HG02870 (cell line): ENCODE measurements around the gene KRTAP9-2.
"Not testable (repeated sequence)": the region's sequence is repeated elsewhere in the genome, so short reads cannot be mapped to it uniquely, and the experiment has no call there.

Source experiments
- ATAC-seq: cut with Tn5 transposase; IDR thresholded peaks from one replicate; pipeline ENCODE4 v1.9.1; 2021; ENCODE audit warnings: mild to moderate bottlenecking, moderate library complexity; ENCODE audit not compliant: unreplicated experiment

KRTAP9-2 gene, protein sequence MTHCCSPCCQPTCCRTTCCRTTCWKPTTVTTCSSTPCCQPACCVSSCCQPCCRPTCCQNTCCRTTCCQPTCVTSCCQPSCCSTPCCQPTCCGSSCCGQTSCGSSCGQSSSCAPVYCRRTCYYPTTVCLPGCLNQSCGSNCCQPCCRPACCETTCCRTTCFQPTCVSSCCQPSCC

DNA sequence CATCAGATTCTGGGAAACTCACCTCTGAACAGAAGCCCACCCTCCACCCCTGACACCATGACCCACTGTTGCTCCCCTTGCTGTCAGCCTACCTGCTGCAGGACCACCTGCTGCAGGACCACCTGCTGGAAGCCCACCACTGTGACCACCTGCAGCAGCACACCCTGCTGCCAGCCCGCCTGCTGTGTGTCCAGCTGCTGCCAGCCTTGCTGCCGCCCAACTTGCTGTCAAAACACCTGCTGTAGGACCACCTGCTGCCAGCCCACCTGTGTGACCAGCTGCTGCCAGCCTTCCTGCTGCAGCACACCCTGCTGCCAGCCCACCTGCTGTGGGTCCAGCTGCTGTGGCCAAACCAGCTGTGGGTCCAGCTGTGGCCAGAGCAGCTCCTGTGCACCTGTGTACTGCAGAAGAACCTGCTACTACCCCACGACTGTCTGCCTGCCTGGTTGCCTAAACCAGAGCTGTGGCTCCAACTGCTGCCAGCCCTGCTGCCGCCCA is at the start of gene KRTAP9-2:
Gene KRTAP9-2 (plus strand): TSS at position 51 of the 498 bp plus-strand sequence. CDS start 7 bp downstream, at position 58.
- not testable (repeated sequence) for ATAC-seq

DNA sequence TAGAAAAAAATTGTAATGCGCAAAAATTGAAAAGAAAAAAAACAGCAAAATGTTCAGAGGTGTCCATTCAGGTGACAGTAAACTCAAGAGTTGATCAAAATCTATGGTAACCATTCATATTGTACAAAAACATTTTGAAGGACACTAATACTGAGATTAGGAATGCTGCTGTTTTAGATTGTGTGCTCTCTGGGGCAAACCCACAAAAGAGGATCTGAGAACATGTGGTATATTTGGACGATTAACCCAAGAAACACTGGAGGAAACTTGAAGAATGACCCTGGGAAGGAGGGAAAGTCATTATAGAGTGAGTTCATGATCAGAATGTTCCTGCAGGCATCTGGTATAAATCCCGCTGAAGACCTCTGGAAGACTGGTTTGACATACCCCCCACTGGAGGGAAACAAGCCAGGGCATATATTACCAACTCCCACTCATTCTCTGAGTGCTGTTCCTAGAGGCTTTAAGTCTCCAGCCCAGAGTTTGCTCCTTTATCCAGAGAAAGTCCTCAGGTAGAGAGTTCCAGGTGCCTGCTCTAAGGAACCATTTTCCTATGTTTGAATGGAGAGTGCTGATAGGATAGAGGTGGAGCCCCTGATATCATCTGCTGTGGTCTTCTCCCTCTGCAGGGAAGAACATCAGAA is 49.6 kb upstream of the KRTAP9-2 start:
- ATAC-seq, result no peak

DNA sequence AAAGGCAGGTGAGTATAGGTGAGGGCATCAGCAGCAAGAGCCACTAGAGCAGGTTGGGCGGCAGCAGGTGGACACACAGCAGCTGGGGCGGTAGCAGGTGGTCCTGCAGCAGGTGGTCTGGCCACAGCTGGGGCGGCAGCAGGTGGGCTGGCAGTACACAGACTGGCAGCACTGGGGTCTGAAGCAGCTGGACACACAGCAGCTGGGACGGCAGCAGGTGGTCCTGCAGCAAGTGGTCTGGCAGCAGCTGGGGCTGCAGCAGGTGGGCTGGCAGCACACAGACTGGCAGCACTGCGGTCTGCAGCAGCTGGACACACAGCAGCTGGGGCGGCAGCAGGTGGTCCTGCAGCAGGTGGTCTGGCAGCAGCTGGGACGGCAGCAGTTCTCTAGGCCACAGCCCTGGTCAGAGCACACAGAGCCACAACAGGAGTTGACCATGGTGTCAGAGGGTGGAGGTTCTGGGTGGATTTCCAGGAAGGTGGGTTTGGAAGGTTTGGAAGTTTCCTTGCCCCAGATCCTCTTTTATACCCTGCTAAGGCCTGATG is 48.6 kb upstream of the KRTAP9-2 start, which contains the start of gene KRTAP4-2:
Gene KRTAP4-2 (minus strand): TSS at position 495 of the 545 bp plus-strand sequence. CDS start 57 bp downstream, at position 438.
- no peak for ATAC-seq

DNA sequence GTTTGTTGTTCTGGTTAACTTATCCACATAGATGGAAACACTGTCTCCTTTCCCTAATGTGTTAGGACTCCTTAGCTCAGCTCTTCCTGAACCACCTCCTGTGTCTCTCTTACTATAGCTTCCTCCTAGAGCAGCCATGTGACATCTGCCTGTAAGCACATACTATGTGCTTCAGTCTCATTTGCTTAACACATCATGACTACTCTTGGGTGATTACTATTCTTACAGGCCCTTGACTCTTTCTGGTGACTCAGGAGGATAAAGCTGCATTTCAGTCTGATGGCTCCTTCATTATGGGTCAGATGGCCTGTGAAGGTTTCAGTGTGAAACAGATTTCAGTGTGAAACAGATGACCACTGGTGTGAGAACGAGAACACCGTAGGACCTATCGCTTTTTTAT is 48.1 kb upstream of the KRTAP9-2 start:
- no peak for ATAC-seq

DNA sequence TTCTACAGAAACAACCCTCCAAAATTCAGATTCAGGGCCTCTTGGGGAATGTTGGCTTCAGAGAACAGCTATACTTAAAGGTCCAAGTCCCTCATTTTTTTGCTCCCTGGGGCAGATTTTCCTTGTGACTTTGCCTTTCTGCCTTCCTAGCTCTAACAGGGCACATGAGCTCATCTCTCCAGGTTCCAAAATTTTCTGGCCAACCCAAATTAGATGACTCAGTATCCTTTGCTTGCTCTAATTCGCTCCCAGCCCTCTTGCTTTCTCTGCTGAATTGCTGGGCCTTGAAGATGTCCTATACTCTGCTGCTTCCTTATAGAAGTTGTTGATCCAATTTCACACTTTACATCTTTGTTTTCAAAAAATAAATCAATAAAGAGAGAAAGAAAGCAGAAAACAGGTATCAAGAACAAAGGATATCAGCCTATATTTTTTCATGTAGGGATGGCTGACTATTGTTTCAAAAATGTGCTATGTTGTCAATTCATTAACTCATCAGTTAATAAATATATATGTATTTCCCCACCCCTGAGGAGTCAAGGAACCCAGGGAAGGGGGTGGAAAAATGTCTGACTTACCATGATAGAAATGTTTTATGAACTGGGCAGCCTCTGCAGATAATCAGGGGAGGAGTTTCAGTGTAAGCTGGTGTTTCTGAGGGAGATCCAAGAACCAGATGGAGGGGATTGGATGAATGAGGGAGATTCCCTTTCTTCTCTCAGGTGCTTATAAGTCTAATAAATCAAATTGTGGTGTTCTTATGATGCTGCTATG is 47.4 kb upstream of the KRTAP9-2 start:
- no peak for ATAC-seq

DNA sequence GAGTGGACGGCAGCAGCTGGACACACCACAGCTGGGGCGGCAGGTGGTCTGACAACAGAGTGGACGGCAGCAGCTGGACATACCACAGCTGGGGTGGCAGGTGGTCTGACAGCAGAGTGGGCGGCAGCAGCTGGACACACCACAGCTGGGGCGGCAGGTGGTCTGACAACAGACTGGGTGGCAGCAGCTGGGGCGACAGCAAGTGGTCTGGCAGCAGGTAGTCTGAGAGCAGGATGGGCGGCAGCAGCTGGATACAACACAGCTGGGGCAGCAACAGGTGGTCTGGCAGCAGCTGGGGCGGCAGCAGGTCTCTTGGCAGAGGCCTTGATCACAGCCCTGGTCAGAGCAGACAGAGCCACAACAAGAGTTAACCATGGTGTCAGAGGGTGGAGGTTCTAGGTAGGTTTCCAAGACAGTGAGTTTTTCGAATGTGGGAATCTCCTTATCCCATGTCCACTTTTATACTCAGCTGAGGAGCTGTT is 41.9 kb upstream of the KRTAP9-2 start, which contains the start of gene KRTAP4-1:
Gene KRTAP4-1 (minus strand): TSS at position 432 of the 482 bp plus-strand sequence. CDS start 57 bp downstream, at position 375.
- ATAC-seq, result no peak

DNA sequence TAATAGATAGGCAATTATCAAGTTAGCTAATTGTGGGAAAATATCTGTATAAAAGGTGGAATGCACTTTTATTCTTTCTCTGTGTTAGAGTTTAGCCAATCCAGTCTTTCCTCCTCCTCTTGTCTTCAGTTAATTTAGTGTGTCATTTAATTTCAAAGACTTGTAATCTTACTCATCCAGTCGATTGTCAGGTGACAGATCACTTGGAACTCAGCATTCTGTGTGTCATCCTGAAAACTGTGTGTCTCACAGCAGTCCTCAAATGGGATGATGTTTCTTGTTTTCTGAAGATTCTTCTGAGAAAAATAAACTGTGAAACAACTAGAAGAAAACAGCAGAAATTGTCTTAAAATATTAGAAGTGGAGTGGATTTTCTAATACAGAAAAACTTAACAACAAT is 41.4 kb upstream of the KRTAP9-2 start:
- ATAC-seq, result no peak

DNA sequence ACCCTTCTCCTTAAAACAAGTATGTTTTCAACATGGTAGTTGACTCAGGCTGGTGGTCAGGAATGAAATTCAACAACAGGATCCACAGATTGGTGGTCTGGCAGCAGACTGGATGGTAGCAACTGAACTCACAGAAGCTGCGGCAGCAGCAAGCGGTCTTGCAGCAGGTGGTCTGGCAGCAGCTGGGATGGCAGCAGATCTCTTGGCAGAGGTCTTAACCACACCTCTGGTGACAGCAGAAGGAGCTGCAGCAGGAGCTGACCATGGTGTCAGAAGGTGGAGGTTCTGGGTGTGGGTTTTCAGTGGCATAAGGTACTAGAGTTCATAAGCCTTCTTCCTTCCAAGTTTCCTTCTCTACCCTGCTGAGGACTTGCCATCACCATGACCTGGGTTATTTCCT is 39.6 kb upstream of the KRTAP9-2 start:
- no peak for ATAC-seq

DNA sequence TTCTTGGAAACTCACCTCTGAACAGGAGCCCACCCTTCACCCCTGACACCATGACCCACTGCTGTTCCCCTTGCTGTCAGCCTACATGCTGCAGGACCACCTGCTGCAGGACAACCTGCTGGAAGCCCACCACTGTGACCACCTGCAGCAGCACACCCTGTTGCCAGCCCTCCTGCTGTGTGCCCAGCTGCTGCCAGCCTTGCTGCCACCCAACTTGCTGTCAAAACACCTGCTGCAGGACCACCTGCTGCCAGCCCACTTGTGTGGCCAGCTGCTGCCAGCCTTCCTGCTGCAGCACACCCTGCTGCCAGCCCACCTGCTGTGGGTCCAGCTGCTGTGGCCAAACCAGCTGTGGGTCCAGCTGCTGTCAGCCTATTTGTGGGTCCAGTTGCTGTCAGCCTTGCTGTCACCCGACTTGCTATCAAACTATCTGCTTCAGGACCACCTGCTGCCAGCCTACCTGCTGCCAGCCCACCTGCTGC is 36.6 kb upstream of the KRTAP9-2 start, which contains the start of gene KRTAP9-1:
Gene KRTAP9-1 (plus strand): TSS at position 51 of the 482 bp plus-strand sequence. CDS start 0 bp downstream, at position 51.
- not testable (repeated sequence) for ATAC-seq

DNA sequence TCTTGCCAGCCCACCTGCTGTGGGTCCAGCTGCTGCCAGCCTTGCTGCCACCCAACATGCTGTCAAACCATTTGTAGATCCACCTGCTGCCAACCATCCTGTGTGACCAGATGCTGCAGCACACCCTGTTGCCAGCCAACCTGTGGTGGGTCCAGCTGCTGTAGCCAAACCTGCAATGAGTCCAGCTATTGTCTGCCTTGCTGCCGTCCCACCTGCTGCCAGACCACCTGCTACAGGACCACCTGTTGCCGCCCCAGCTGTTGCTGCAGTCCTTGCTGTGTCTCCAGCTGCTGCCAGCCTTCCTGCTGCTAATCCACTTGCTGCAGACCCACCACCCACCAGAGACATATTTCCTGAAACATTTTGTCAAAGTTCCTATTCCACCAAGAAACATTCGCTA is 36.1 kb upstream of the KRTAP9-2 start:
- no peak for ATAC-seq

DNA sequence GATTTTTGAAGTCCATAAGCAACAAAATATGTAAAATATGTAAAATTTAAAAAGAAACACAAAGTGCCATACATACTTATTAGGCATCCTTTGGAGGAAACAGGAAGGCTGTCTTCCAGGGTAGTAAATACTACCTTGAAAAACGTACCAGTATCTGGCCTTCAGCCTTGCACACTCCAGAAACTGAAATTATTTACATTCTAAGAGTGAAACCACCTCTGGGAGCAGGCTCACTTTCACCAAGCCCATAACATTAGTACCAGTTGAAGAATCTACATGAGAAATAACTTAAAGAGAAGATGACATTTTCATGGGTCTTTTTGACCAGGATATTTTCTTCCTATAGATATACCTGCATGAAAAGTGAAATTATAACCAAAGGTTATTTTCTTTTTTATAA is 30.4 kb upstream of the KRTAP9-2 start:
- no peak for ATAC-seq

DNA sequence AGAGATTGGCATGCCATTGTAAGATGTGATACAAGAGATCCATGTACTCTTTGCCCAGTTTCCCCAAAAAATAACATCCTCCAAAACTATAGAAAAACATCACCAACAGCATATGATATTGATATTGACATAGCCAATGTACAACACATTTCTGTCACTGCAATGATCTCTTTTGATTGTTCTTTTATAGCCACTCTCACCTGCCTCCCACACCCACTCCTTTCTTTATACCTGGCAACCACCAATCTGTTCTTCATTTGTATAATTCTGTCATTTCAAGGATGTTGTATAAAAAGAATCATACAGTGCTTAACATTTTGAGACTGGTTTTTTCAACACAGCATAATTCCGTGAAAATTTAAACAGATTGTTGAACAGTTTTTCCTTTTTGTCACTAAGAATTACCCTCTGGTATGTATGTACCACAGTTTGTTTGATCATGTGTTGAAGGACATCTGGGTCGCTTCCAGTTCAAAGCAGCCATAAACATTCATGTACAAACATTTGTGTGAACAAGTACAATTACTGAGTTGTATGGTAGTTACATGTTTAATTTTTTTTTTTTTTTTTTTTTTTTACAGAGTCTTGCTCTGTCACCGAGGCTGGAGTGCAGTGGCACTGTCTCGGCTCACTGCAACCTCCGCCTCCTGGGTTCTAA is 26.9 kb upstream of the KRTAP9-2 start:
- ATAC-seq, result no peak

DNA sequence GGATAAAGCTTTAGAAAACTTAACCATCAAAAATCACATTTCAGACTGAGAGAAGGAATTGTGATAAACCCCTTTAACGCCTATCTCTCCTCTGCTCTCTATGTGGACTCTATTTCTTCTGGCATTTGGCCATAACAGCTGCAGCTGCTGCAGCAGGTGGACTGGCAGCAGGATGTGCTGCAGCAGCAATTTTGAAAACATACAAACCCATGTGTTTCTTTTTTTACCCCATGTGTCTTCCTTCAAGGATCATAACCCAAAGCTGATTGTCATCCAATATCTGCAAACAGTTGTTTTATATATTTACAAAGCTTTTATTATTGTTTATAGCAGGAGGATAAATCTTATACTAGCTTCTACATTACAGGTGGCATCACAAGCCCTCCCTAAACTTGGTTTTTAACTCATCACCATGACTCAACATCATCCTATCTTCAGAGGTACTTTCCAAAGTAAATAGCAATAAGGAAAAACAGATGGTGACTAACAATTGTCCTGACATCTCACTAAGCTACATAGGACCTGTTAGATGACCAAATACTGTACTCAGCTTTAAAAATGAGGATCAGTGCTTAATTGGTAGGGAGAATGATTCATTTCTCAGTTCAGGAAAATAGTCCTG is 14.5 kb upstream of the KRTAP9-2 start:
- no peak for ATAC-seq

DNA sequence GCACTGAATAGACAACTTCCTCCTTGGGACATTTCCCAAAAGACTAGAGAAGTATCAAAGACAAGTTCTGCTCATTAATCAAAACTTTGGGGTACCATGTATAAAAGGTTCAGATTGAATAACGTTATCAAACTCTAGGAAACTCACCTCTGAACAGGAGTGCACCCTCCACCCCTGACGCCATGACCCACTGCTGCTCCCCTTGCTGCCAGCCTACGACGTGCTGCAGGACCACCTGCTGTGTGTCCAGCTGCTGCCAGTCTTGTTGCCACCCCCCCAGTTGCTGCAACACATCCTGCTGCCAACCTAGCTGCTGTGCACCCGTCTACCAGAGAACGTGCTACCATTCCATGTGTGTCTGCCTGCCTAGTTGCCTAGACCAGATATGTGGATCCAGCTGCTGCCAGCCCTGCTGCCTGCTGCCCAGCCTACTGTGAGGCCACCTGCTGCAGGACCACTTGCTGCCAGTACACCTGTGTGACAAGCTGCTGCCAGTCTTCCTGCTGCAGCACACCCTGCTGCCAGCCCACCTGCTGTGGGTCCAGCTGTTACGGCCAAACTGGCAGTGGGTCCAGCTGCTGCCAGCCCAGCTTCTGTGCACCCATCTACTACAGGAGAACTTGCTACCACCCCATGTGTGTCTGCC is 13.8 kb upstream of the KRTAP9-2 start:
- no peak for ATAC-seq

DNA sequence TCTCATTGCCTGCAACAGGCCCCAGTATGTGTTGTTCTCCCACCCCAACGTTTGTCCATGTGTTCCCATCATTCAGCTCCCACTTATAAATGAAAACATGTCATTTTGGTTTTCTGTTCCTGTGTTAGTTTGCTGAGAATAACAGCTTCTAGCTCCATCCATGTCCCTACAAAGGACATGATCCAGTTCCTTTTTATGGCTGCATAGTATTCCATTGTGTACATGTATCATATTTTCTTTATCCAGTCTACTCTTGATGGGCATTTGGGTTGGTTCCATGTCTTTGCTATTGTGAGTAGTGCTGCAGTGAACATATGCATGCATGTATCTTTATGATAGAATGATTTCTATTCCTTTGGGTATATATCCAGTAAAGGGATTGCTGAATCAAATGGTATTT is 10.8 kb upstream of the KRTAP9-2 start:
- no peak for ATAC-seq

DNA sequence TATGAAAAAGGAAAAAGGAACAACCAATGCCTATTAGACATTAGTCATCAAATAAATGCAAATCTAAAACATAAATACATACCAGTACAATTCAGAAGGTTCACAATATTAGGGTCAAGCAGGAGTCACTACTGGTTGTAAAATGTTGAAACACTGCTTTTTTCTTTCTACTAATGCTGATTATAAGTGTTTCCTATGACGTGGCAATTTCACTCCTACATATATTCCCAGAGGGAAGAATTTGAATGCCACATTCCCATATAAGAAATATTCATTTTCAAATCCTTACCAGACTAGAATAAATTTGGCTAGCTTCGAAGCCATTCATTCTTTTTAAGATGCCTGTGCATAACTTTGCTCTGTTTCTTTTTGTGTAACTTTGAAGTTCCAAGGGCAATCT is 2.6 kb upstream of the KRTAP9-2 start:
- ATAC-seq, result no peak

DNA sequence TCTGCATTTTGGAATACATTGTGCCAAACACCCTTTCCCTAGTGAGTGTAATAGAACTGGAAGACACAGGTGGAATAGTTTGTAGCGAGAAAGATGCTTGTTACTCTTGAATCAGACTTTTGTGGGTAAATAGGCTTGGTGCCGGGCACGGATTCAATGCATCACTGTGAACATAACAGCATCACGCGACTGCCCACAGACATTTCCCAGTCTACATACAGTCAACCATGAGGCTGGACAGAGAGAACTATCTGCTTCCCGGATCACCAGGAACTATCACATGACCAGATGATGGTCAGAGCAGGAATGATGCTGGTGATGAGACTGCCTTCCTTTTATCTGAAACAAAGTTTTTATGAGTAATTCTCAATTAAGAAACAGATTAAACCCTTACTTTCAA is 397 bp upstream of the KRTAP9-2 start:
- ATAC-seq, result no peak

DNA sequence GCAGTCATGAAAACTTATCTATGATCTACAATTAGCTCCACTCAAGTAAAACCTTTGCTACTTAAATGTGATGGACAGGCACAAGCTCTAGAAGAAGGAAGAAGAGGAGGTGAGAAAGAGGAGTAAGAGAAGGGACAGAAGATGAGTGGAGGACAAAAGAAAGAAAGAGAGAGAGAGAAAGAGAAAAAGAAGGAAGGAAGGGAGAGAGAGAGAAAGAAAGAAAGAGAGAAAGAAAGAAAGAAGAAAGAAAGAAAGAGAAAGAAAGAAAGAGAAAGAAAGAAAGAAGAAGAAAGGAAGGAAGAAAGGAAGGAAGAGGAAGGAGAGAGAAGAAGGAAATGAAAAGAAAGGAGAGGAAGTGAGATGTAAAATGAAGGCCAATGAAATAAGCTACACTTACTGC is 3.6 kb downstream of the KRTAP9-2 start:
- no peak for ATAC-seq

DNA sequence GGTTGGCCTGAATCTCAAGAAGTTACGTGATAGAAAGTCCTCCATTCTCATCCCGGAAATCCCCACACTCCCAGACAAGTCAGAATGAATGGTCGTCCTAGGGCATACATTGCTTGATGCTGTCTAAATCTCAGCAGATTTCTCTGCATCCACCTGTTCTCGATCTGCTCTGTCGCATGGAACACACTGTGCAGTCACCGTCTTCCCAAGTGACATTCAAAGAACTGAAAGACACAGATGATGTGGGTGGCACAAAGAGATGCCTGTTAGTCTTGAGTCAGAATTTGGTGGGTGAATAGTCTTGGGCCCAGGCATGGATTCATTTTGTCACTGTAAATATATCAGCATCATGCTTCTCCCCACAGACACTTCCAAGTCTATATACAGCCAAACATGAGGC is 5.3 kb downstream of the KRTAP9-2 start:
- no peak for ATAC-seq
